ENCODE measurements around the gene ZNF185. TPM values are rescaled to one million over a fixed set of nuclear protein-coding genes. Genes with fewer than 3 reads are reported as not detected.

ZNF185 gene
- total RNA-seq, 1 experiment from 2014 or later: 5.9 TPM

DNA sequence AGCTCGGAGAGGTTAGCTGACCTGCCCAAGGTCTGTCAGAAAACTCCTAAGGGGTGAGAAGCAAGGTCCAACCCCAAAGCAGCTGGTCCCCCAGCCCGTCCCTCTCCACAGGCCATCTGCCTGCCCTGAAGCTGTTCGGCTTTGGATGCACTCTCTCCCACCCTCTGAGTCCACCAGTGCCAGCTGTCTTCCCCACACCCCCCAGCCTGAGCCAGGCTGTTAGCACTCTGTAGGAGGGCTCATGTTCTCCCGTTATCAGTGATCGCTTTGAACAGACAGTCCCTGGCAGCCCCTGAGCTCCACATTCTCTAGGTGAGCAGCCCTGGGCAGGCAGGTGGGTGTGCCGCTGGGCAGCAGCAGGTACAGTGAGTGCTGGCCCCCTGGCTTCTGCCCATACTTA, 16.0 kb downstream of the ZNF185 start:
- no peak overlapping the region for H3K4me3 Mint-ChIP-seq (ENCODE audit: unreplicated experiment)
- no peaks in the 10 kb centered on the region for H3K27me3 ChIP-seq (replicated peaks; ENCODE audit: control insufficient read depth, insufficient read depth, low read length)
- no peaks in the 10 kb centered on the region for H3K4me1 ChIP-seq
- no peak overlapping the region for H3K27ac Mint-ChIP-seq (ENCODE audit: unreplicated experiment)
- no peaks in the 10 kb centered on the region for H3K36me3 ChIP-seq (ENCODE audit: control insufficient read depth, insufficient read depth, low read length)
- no peaks in the 10 kb centered on the region for H3K27me3 Mint-ChIP-seq (ENCODE audit: insufficient read depth, unreplicated experiment)
- no peak for DNase-seq
- POLR2A ChIA-PET: no interaction called here
- H3K4me1 Mint-ChIP-seq (ENCODE audit: low read depth, unreplicated experiment): no peaks in the 10 kb centered on the region
- CTCF ChIA-PET: interaction anchor here (0.6 kb wide), 1 partner anchor 251 kb away, joined by 3 read pairs; no protein-coding TSS in a partner anchor
- intact Hi-C loops (cut with micrococcal nuclease; ENCODE audit: unreplicated experiment): no loop called here
- no peaks in the 10 kb centered on the region for H3K36me3 Mint-ChIP-seq (ENCODE audit: insufficient read depth, unreplicated experiment)
- TF ChIP-seq, protein P1, sequence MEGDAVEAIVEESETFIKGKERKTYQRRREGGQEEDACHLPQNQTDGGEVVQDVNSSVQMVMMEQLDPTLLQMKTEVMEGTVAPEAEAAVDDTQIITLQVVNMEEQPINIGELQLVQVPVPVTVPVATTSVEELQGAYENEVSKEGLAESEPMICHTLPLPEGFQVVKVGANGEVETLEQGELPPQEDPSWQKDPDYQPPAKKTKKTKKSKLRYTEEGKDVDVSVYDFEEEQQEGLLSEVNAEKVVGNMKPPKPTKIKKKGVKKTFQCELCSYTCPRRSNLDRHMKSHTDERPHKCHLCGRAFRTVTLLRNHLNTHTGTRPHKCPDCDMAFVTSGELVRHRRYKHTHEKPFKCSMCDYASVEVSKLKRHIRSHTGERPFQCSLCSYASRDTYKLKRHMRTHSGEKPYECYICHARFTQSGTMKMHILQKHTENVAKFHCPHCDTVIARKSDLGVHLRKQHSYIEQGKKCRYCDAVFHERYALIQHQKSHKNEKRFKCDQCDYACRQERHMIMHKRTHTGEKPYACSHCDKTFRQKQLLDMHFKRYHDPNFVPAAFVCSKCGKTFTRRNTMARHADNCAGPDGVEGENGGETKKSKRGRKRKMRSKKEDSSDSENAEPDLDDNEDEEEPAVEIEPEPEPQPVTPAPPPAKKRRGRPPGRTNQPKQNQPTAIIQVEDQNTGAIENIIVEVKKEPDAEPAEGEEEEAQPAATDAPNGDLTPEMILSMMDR (IDR thresholded peaks at IDR 0.05; ENCODE audit: insufficient read depth in 1 of 2, low read depth in 1 of 2, low read length in 1 of 2, severe bottlenecking in 1 of 2, unreplicated experiment in 1 of 2): no peak
- H3K4me3 ChIP-seq (ENCODE audit: low read depth, low read length): no peak overlapping the region
- BruUV-seq (replicated peaks): no TSS peak
- no peaks in the 10 kb centered on the region for H3K9me3 ChIP-seq
- H3K9me3 Mint-ChIP-seq (ENCODE audit: unreplicated experiment): no peaks in the 10 kb centered on the region

- Mint-ChIP-seq H3K4me3 (ENCODE audit: unreplicated experiment) (no peak overlapping the region), H3K27me3 (ENCODE audit: insufficient read depth, unreplicated experiment) (no peaks in the 10 kb centered on the region), H3K27ac (ENCODE audit: unreplicated experiment) (no peak overlapping the region), H3K36me3 (ENCODE audit: insufficient read depth, unreplicated experiment) (no peaks in the 10 kb centered on the region), H3K9me3 (ENCODE audit: unreplicated experiment) (no peaks in the 10 kb centered on the region), H3K4me1 (ENCODE audit: low read depth, unreplicated experiment) (no peaks in the 10 kb centered on the region)
- H3K36me3 ChIP-seq (ENCODE audit: control insufficient read depth, insufficient read depth, low read length): no peaks in the 10 kb centered on the region
- H3K9me3 ChIP-seq: no peaks in the 10 kb centered on the region
- ChIA-PET CTCF (no interaction called here), POLR2A (no interaction called here)
- no peaks in the 10 kb centered on the region for H3K27me3 ChIP-seq (replicated peaks; ENCODE audit: control insufficient read depth, insufficient read depth, low read length)
- H3K4me3 ChIP-seq (ENCODE audit: low read depth, low read length): no peak overlapping the region
- no peaks in the 10 kb centered on the region for H3K4me1 ChIP-seq
- intact Hi-C loops (cut with micrococcal nuclease; ENCODE audit: unreplicated experiment): no loop called here
- BruUV-seq (replicated peaks): no TSS peak
- TF ChIP-seq, protein P1 (IDR thresholded peaks at IDR 0.05; ENCODE audit: insufficient read depth in 1 of 2, low read depth in 1 of 2, low read length in 1 of 2, severe bottlenecking in 1 of 2, unreplicated experiment in 1 of 2): peak; percentile 33 to 42
- no peak for DNase-seq
Observed at GRCh38 chrX:152915541-152916241, 17.8 kb downstream of the ZNF185 start.

GRCh38 chrX:152917656-152918579, 20.1 kb downstream of the ZNF185 start:
- ChIA-PET CTCF (no interaction called here), POLR2A (no interaction called here)
- Mint-ChIP-seq H3K4me3 (ENCODE audit: unreplicated experiment) (no peak overlapping the region), H3K27ac (ENCODE audit: unreplicated experiment) (no peak overlapping the region), H3K36me3 (ENCODE audit: insufficient read depth, unreplicated experiment) (no peaks in the 10 kb centered on the region), H3K4me1 (ENCODE audit: low read depth, unreplicated experiment) (no peaks in the 10 kb centered on the region), H3K27me3 (ENCODE audit: insufficient read depth, unreplicated experiment) (no peaks in the 10 kb centered on the region), H3K9me3 (ENCODE audit: unreplicated experiment) (no peaks in the 10 kb centered on the region)
- intact Hi-C loops (cut with micrococcal nuclease; ENCODE audit: unreplicated experiment): no loop called here
- Histone ChIP-seq H3K36me3 (ENCODE audit: control insufficient read depth, insufficient read depth, low read length) (no peaks in the 10 kb centered on the region), H3K27me3 (replicated peaks; ENCODE audit: control insufficient read depth, insufficient read depth, low read length) (no peaks in the 10 kb centered on the region), H3K9me3 (no peaks in the 10 kb centered on the region), H3K4me1 (no peaks in the 10 kb centered on the region), H3K4me3 (ENCODE audit: low read depth, low read length) (no peak overlapping the region)
- no peak for DNase-seq
- no TSS peak for BruUV-seq (replicated peaks)
- TF ChIP-seq, protein P1 (IDR thresholded peaks at IDR 0.05; ENCODE audit: insufficient read depth in 1 of 2, low read depth in 1 of 2, low read length in 1 of 2, severe bottlenecking in 1 of 2, unreplicated experiment in 1 of 2): no peak

All from Caco-2 (cell line).